ENCODE data around the gene NUDT8. TPM values are rescaled to one million over a fixed set of nuclear protein-coding genes. Genes with fewer than 3 reads are reported as not detected.

The NUDT8 gene
- total and polyA plus RNA-seq, 9 of the 15 experiments (the other 6 are each of a cell fraction or from before 2014, with no cell fraction given), result 0.23 to 27.8 (median 5.0) TPM

DNA sequence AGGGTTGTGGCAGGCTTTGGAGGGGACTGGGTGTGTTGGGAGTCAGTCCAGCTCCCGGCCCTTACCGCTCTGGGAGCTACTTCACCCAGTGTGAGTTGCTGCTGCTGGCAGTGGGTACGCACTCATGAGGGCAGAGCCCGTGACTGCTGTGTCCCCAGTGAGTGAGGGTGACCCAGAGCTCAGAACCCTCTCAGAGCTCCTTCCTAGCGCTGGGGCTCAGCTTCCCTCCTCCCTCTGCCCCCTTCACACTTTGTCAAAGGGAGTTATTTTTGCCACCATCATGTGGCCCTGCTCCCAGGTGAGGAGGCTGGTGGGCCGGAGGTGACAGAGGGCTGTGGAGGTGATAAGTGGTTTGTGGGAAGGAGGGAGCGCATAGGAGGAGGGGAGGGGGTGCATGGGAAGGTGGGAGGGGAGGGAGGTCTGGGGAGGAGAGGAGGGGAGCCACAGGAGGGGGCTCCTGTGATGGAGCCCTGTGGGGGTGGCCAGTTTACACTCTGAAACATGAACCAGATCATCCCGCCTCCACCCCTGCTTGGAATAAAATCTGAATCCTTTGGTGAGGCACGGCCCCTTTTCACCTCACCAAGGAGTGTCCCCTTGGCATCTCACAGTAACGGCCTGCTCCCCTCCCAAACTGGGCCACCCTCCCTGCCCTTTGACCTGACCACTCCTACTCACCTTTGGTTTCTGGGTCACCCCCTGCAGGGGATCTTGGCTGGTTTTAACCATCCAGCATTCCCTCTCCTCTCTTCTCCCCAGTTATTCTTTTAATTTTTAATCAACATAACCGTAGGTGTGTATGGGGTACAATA, 13.1 kb downstream of the NUDT8 start:
- H3K4me1 ChIP-seq (replicated peaks in 1 of 2; ENCODE audit: control insufficient read depth in 2 of 2, insufficient read depth in 2 of 2, low read length in 2 of 2), result peaks cover 9 to 54% of the 10 kb centered on the region in 2 experiments; a peak in 4 of 5 replicates
- no peaks in the 10 kb centered on the region for H4K20me1 ChIP-seq (replicated peaks; ENCODE audit: control insufficient read depth, insufficient read depth, low read length)
- POLR2A ChIA-PET, result interaction anchor here (0.6 to 1.5 kb wide), 5 partner anchors 10 to 21 kb away, joined by 3 to 7 read pairs (median 3); partner anchors contain the start of gene NUDT8
- no peak overlapping the region for H3K4me2 ChIP-seq (ENCODE audit: insufficient read depth, low read length)
- TF ChIP-seq NR2C1 (IDR thresholded peaks at IDR 0.05), result peak; percentile 60
- TF ChIP-seq NR2C1 (tag; IDR thresholded peaks at IDR 0.05), result peak; percentile 41; the same call in 1 of the 2 replicates
- TF ChIP-seq FOXA1 (IDR thresholded peaks at IDR 0.05; ENCODE audit: borderline replicate concordance), result no peak
- H3K27ac ChIP-seq (ENCODE audit: extremely low read depth, low read depth, low read length), result no peak overlapping the region
- no peak overlapping the region for H3K4me3 ChIP-seq
- no TSS peak for BruUV-seq (replicated peaks)
- DNase-seq (ENCODE audit: extremely low read depth in 1 of 4, low spot score in 3 of 4) (no peak), FAIRE-seq (no peak), ATAC-seq (no peak)
- no peaks in the 10 kb centered on the region for H3K9me1 ChIP-seq (ENCODE audit: control insufficient read depth, insufficient read depth, low read length)
- peak overlapping the region in 1 of 2 experiments; percentile 28; a peak in 1 of 4 replicates for H3K9ac ChIP-seq (ENCODE audit: insufficient read depth in 1 of 2, low read depth in 2 of 2, low read length in 2 of 2)
- peaks cover 14% of the 10 kb centered on the region for H3K79me2 ChIP-seq (ENCODE audit: control insufficient read depth, insufficient read depth, low read length)
- peaks cover 21% of the 10 kb centered on the region; the same call in 2 of the 3 replicates for H3K36me3 ChIP-seq (ENCODE audit: control insufficient read depth, insufficient read depth, low read length)
- H2AFZ ChIP-seq (ENCODE audit: low read depth, low read length), result no peak overlapping the region
- CTCF ChIA-PET (ENCODE audit: low intra/inter-chr PET ratio), result no interaction called here
- intact Hi-C loops (cut with micrococcal nuclease) (no loop called here), in situ Hi-C loops (cut with MboI) (no loop called here)
- 38% methylated on average over 8 of the region's 11 CpGs for WGBS (ENCODE audit: insufficient coverage, low coverage, missing lambda C conversion rate)
- 0 out of 2 replicates have a peak, but pooled peaks cover 2% of the 10 kb centered on the region for H3K9me3 ChIP-seq (replicated peaks; ENCODE audit: control insufficient read depth, insufficient read depth, low read depth, low read length)
- H3K27me3 ChIP-seq (ENCODE audit: control insufficient read depth in 2 of 2, insufficient read depth in 2 of 2, low read length in 2 of 2), result no peaks in the 10 kb centered on the region

All from K562 (cell line).